ENCODE results near the gene GADD45G.

The GADD45G gene

GRCh38 chr9:89655056-89655989 lies 50.5 kb downstream of the GADD45G start:
- no peak for DNase-seq
